NCI-H1105 treated with DMSO at 0.1 percent for 48 hours (cell line): ENCODE results near the gene SEC22A.

Experiments used
- DNase-seq: peaks from one replicate; lab custom pipeline; 2025; lab: John Stamatoyannopoulos, UW

SEC22A gene

GRCh38 chr3:123201557-123202427 is at the start of gene SEC22A:
Gene SEC22A, plus strand, starts transcription at chr3:123201943. Its CDS starts 7,275 bp downstream, at chr3:123209218.
- DNase-seq: peak; percentile 100

- no peak for DNase-seq
Observed at GRCh38 chr3:123152687-123153086, 49.1 kb upstream of the SEC22A start.

- DNase-seq: no peak
Observed at GRCh38 chr3:123153125-123154019, 48.4 kb upstream of the SEC22A start.

- no peak for DNase-seq
Observed at GRCh38 chr3:123154020-123154985, 47.4 kb upstream of the SEC22A start.

GRCh38 chr3:123155471-123156011 is 46.2 kb upstream of the SEC22A start:
- DNase-seq: no peak

GRCh38 chr3:123156276-123156995 is 45.3 kb upstream of the SEC22A start:
- DNase-seq: no peak

- DNase-seq: no peak
Observed at GRCh38 chr3:123157209-123157597, 44.5 kb upstream of the SEC22A start.

GRCh38 chr3:123157598-123158287 is 44.0 kb upstream of the SEC22A start:
- no peak for DNase-seq

- DNase-seq: no peak
Observed at GRCh38 chr3:123158330-123158729, 43.4 kb upstream of the SEC22A start.

GRCh38 chr3:123158899-123159390 is 42.8 kb upstream of the SEC22A start:
- DNase-seq: no peak

GRCh38 chr3:123159926-123160635 is 41.7 kb upstream of the SEC22A start:
- no peak for DNase-seq

GRCh38 chr3:123161167-123161566 is 40.6 kb upstream of the SEC22A start:
- DNase-seq: no peak

GRCh38 chr3:123163141-123163540 is 38.6 kb upstream of the SEC22A start:
- DNase-seq: no peak

GRCh38 chr3:123165163-123165562 is 36.6 kb upstream of the SEC22A start:
- no peak for DNase-seq

- DNase-seq: no peak
Observed at GRCh38 chr3:123167686-123168085, 34.1 kb upstream of the SEC22A start.

- no peak for DNase-seq
Observed at GRCh38 chr3:123168122-123168521, 33.6 kb upstream of the SEC22A start.

GRCh38 chr3:123168605-123169004 is 33.1 kb upstream of the SEC22A start:
- no peak for DNase-seq

- DNase-seq: no peak
Observed at GRCh38 chr3:123169492-123169929, 32.2 kb upstream of the SEC22A start.

GRCh38 chr3:123169930-123170329 is 31.8 kb upstream of the SEC22A start:
- DNase-seq: no peak
